GM23338 (cell line): ENCODE results near the gene PTGFR. TPM values are rescaled to one million over a fixed set of nuclear protein-coding genes. Genes with fewer than 3 reads are reported as not detected.

Source experiments
- ATAC-seq: fragments of 200-7000 bp; cut with Tn5 transposase; 3 replicates; pipeline ENCODE4 v1.9.1; 2020
- DNase-seq: peaks from one replicate; pipeline ENCODE4 v3.0.0-alpha.2; 2015; ENCODE audit warnings: low spot score
- H2AFZ ChIP-seq: fragments of 200-600 bp; sonication (generic); 2 replicates; pipeline ENCODE4 v1.8.0; 2016; ENCODE audit warnings: antibody characterized with exemption, mild to moderate bottlenecking, moderate library complexity
- H3F3A ChIP-seq: fragments of 200-600 bp; sonication (generic); replicated peaks from 2 replicates; pipeline ENCODE4 v1.8.0; 2017; ENCODE audit warnings: antibody characterized with exemption, mixed run types, low read depth
- H3K27ac ChIP-seq: fragments of 200-600 bp; sonication (generic); 2 replicates; pipeline ENCODE4 v1.6.1; 2016; ENCODE audit warnings: low read depth
- H3K27me3 ChIP-seq: fragments of 200-600 bp; sonication (generic); 2 replicates; pipeline ENCODE4 v1.8.0; 2016; ENCODE audit warnings: mild to moderate bottlenecking, mixed run types, moderate library complexity; ENCODE audit not compliant: insufficient read depth
- H3K36me3 ChIP-seq: fragments of 200-600 bp; sonication (generic); 2 replicates; pipeline ENCODE4 v1.8.0; 2016; ENCODE audit warnings: mild to moderate bottlenecking; ENCODE audit not compliant: insufficient read depth
- H3K4me1 ChIP-seq: fragments of 200-600 bp; sonication (generic); 2 replicates; pipeline ENCODE4 v1.8.0; 2016; ENCODE audit warnings: mild to moderate bottlenecking, moderate library complexity; ENCODE audit not compliant: insufficient read depth
- H3K4me2 ChIP-seq: fragments of 200-600 bp; sonication (generic); 2 replicates; pipeline ENCODE4 v1.7.1; 2017; ENCODE audit warnings: mixed run types
- H3K4me3 ChIP-seq: fragments of 200-600 bp; sonication (generic); 2 replicates; pipeline ENCODE4 v1.6.1; 2016; ENCODE audit warnings: mixed run types
- H3K79me2 ChIP-seq: fragments of 200-600 bp; sonication (generic); replicated peaks from 2 replicates; pipeline ENCODE4 v1.8.0; 2017; ENCODE audit warnings: mild to moderate bottlenecking; ENCODE audit not compliant: insufficient read depth
- H3K9me2 ChIP-seq: fragments of 200-600 bp; sonication (generic); 2 replicates; pipeline ENCODE4 v1.8.0; 2017; ENCODE audit not compliant: insufficient read depth
- H4K20me1 ChIP-seq: fragments of 200-600 bp; sonication (generic); replicated peaks from 2 replicates; pipeline ENCODE4 v1.8.0; 2017; ENCODE audit warnings: mild to moderate bottlenecking; ENCODE audit not compliant: insufficient read depth
- H3K27ac Mint-ChIP-seq: 2 replicates; pipeline ENCODE4 v1.8.0; 2020; ENCODE audit warnings: inconsistent platforms, mild to moderate bottlenecking, moderate library complexity, mixed read lengths
- H3K27me3 Mint-ChIP-seq: 3 replicates; pipeline ENCODE4 v1.8.0; 2022; ENCODE audit warnings: low read depth, mild to moderate bottlenecking, moderate library complexity, mixed read lengths, inconsistent platforms; ENCODE audit not compliant: insufficient read depth, poor library complexity
- H3K36me3 Mint-ChIP-seq: 3 replicates; pipeline ENCODE4 v1.8.0; 2021; ENCODE audit warnings: low read depth, mild to moderate bottlenecking, inconsistent platforms, moderate library complexity, mixed read lengths
- H3K4me1 Mint-ChIP-seq: 3 replicates; pipeline ENCODE4 v1.8.0; 2020; ENCODE audit warnings: mild to moderate bottlenecking, inconsistent platforms, mixed read lengths
- H3K4me3 Mint-ChIP-seq: 3 replicates; pipeline ENCODE4 v1.8.0; 2021; ENCODE audit warnings: moderate library complexity, mild to moderate bottlenecking, inconsistent platforms, mixed read lengths
- H3K9me3 Mint-ChIP-seq: 3 replicates; pipeline ENCODE4 v1.8.0; 2020; ENCODE audit warnings: moderate library complexity, mild to moderate bottlenecking, inconsistent platforms, mixed read lengths
- CREB1 ChIP-seq: fragments of 250-450 bp; sonication (Bioruptor Pico); IDR thresholded peaks from 2 replicates; pipeline ENCODE4 v1.5.0; 2020; ENCODE audit warnings: low read depth, mild to moderate bottlenecking, moderate library complexity
- EZH2 ChIP-seq: fragments of 200-600 bp; sonication (generic); IDR thresholded peaks from one replicate; pipeline ENCODE4 v1.8.0; 2017; ENCODE audit warnings: antibody characterized with exemption, mild to moderate bottlenecking, low read depth; ENCODE audit not compliant: unreplicated experiment
- EZH2phosphoT487 ChIP-seq: fragments of 200-600 bp; sonication (generic); IDR thresholded peaks from one replicate; pipeline ENCODE4 v1.8.1; 2018; ENCODE audit warnings: antibody characterized with exemption; ENCODE audit not compliant: unreplicated experiment
- JUNB ChIP-seq: IDR thresholded peaks from one replicate; pipeline ENCODE4 v1.6.1; 2016; ENCODE audit warnings: antibody characterized with exemption; ENCODE audit not compliant: unreplicated experiment
- POLR2AphosphoS5 ChIP-seq: IDR thresholded peaks from 2 replicates; pipeline ENCODE4 v1.6.1; 2016; ENCODE audit warnings: antibody characterized with exemption, low read depth
- REST ChIP-seq: IDR thresholded peaks from one replicate; pipeline ENCODE4 v1.6.1; 2018; ENCODE audit warnings: antibody characterized with exemption; ENCODE audit not compliant: unreplicated experiment
- STAT1 ChIP-seq: IDR thresholded peaks from one replicate; pipeline ENCODE4 v1.6.1; 2016; ENCODE audit warnings: antibody characterized with exemption; ENCODE audit not compliant: unreplicated experiment
- ZNF114 ChIP-seq: fragments of 250-450 bp; sonication (Bioruptor Pico); IDR thresholded peaks from 2 replicates; pipeline ENCODE4 v1.5.0; 2020; ENCODE audit warnings: mild to moderate bottlenecking, moderate library complexity
- ZNF331 ChIP-seq: fragments of 250-450 bp; sonication (Bioruptor Pico); IDR thresholded peaks from 2 replicates; pipeline ENCODE4 v1.5.0; 2020; ENCODE audit warnings: low read depth, mild to moderate bottlenecking, moderate library complexity
- ZNF462 ChIP-seq: fragments of 250-450 bp; sonication (Bioruptor Pico); IDR thresholded peaks from 2 replicates; pipeline ENCODE4 v1.5.0; 2020; ENCODE audit warnings: mild to moderate bottlenecking, moderate library complexity
- polyA plus RNA-seq: library from polyadenylated mRNA; unstranded; fragments of >200 nt; fragmentation: Nextera tagmentation; extraction: Ambion mirVana; gene quantifications from 2 replicates; pipeline ENCODE4 v1.2.1, GENCODE V29; 2016
- total RNA-seq: library from RNA; depleted of rRNA; stranded (reverse); fragments of >200 nt; shearing (Covaris generic); gene quantifications from 2 replicates; pipeline ENCODE4 v1.2.3, GENCODE V29; 2014

PTGFR gene
- total and polyA plus RNA-seq, 2 experiments from 2014 or later: 0.24 TPM; not detected in 1

- Histone ChIP-seq H3K4me1 (peaks cover 8% of the 10 kb centered on the region; the same call in 1 of the 2 replicates), H3K27ac (no peak overlapping the region), H3K27me3 (peaks cover 57% of the 10 kb centered on the region), H2AFZ (peak overlapping the region; percentile 99), H3K4me2 (peak overlapping the region; percentile 98), H3F3A (no peaks in the 10 kb centered on the region), H3K9me2 (no peaks in the 10 kb centered on the region), H3K36me3 (no peaks in the 10 kb centered on the region), H3K4me3 (peak overlapping the region; percentile 83), H3K79me2 (no peaks in the 10 kb centered on the region), H4K20me1 (no peaks in the 10 kb centered on the region)
- H3K4me3 Mint-ChIP-seq: peak overlapping the region; percentile 85
- DNase-seq (peak; percentile 66), ATAC-seq (peak; percentile 76)
- H3K36me3 Mint-ChIP-seq: no peaks in the 10 kb centered on the region
- TF ChIP-seq JUNB: no peak
- no peak for TF ChIP-seq CREB1 (CRISPR knock-in tag)
- TF ChIP-seq STAT1: no peak
- TF ChIP-seq EZH2phosphoT487: no peak
- no peak for TF ChIP-seq ZNF114
- TF ChIP-seq REST: no peak
- TF ChIP-seq EZH2: no peak
- no peak for TF ChIP-seq ZNF331 (CRISPR knock-in tag)
- peaks cover 36% of the 10 kb centered on the region for H3K27me3 Mint-ChIP-seq
- H3K27ac Mint-ChIP-seq: no peak overlapping the region
- peaks cover 4% of the 10 kb centered on the region; the same call in 1 of the 3 replicates for H3K9me3 Mint-ChIP-seq
- peaks cover 10% of the 10 kb centered on the region for H3K4me1 Mint-ChIP-seq
These were observed 787 bp downstream of the PTGFR start for GRCh38 chr1:78491451-78492071.

GRCh38 chr1:78492386-78492950 is 1.7 kb downstream of the PTGFR start:
- Histone ChIP-seq H2AFZ (no peak overlapping the region), H3F3A (no peaks in the 10 kb centered on the region), H3K4me2 (peak overlapping the region; percentile 98; the same call in 1 of the 2 replicates), H3K9me2 (no peaks in the 10 kb centered on the region), H3K4me3 (peak overlapping the region; percentile 83; the same call in 1 of the 2 replicates), H4K20me1 (no peaks in the 10 kb centered on the region), H3K36me3 (no peaks in the 10 kb centered on the region), H3K27me3 (peaks cover 57% of the 10 kb centered on the region), H3K4me1 (peaks cover 8% of the 10 kb centered on the region; the same call in 1 of the 2 replicates), H3K27ac (no peak overlapping the region), H3K79me2 (no peaks in the 10 kb centered on the region)
- H3K4me3 Mint-ChIP-seq: no peak overlapping the region
- DNase-seq (no peak), ATAC-seq (no peak)
- peaks cover 36% of the 10 kb centered on the region for H3K27me3 Mint-ChIP-seq
- no peaks in the 10 kb centered on the region for H3K36me3 Mint-ChIP-seq
- H3K27ac Mint-ChIP-seq: no peak overlapping the region
- peaks cover 13% of the 10 kb centered on the region for H3K4me1 Mint-ChIP-seq
- peaks cover 4% of the 10 kb centered on the region; the same call in 1 of the 3 replicates for H3K9me3 Mint-ChIP-seq
- TF ChIP-seq ZNF331 (CRISPR knock-in tag) (no peak), EZH2 (no peak), STAT1 (no peak), POLR2AphosphoS5 (no peak), ZNF462 (no peak), ZNF114 (no peak), EZH2phosphoT487 (no peak), JUNB (no peak)
